Esophagus squamous epithelium (tissue), 4 donors: Measurements from ENCODE around the gene RASSF5.

ENCODE experiments used
- POLR2A ChIP-seq, 4 donors: fragments of 450-650 bp; IDR thresholded peaks; one replicate each; pipeline ENCODE4 v1.6.1; 2017; ENCODE audit warnings: antibody characterized with exemption in 4 of 4, mild to moderate bottlenecking in 4 of 4, moderate library complexity in 3 of 4
- TF ChIP-seq, protein P1 (sequence below), 6 experiments: fragments of 450-650 bp in 4 of 6; fragments of 200-600 bp in 2 of 6; sonication (generic) in 2 of 6; IDR thresholded peaks; one replicate each; pipeline ENCODE4 v1.5.1; 2016 to 2019; ENCODE audit warnings: antibody characterized with exemption in 6 of 6, mild to moderate bottlenecking in 4 of 6, moderate library complexity in 4 of 6

DNA sequence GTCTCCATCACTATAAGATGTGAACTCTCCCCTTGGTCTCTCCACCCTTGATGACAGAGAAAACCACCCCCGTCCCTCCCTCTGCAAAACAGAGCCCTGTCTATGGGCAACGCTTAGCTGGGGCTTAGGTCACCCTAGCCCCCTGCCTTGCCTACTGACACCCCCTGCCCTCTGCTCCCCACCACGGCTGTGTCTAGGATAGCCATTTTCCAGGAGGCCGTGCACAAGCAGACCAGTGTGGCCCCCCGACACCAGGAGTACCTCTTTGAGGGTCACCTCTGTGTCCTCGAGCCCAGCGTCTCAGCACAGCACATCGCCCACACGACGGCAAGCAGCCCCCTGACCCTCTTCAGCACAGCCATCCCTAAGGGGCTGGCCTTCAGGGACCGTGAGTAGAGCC is 28.6 kb upstream of the RASSF5 start:
- TF ChIP-seq, protein P1, sequence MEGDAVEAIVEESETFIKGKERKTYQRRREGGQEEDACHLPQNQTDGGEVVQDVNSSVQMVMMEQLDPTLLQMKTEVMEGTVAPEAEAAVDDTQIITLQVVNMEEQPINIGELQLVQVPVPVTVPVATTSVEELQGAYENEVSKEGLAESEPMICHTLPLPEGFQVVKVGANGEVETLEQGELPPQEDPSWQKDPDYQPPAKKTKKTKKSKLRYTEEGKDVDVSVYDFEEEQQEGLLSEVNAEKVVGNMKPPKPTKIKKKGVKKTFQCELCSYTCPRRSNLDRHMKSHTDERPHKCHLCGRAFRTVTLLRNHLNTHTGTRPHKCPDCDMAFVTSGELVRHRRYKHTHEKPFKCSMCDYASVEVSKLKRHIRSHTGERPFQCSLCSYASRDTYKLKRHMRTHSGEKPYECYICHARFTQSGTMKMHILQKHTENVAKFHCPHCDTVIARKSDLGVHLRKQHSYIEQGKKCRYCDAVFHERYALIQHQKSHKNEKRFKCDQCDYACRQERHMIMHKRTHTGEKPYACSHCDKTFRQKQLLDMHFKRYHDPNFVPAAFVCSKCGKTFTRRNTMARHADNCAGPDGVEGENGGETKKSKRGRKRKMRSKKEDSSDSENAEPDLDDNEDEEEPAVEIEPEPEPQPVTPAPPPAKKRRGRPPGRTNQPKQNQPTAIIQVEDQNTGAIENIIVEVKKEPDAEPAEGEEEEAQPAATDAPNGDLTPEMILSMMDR (IDR thresholded peaks at IDR 0.05): no peak
- no peak for TF ChIP-seq POLR2A (IDR thresholded peaks at IDR 0.05)
